ENCODE data around the gene HOXC13.

HOXC13 gene

DNA sequence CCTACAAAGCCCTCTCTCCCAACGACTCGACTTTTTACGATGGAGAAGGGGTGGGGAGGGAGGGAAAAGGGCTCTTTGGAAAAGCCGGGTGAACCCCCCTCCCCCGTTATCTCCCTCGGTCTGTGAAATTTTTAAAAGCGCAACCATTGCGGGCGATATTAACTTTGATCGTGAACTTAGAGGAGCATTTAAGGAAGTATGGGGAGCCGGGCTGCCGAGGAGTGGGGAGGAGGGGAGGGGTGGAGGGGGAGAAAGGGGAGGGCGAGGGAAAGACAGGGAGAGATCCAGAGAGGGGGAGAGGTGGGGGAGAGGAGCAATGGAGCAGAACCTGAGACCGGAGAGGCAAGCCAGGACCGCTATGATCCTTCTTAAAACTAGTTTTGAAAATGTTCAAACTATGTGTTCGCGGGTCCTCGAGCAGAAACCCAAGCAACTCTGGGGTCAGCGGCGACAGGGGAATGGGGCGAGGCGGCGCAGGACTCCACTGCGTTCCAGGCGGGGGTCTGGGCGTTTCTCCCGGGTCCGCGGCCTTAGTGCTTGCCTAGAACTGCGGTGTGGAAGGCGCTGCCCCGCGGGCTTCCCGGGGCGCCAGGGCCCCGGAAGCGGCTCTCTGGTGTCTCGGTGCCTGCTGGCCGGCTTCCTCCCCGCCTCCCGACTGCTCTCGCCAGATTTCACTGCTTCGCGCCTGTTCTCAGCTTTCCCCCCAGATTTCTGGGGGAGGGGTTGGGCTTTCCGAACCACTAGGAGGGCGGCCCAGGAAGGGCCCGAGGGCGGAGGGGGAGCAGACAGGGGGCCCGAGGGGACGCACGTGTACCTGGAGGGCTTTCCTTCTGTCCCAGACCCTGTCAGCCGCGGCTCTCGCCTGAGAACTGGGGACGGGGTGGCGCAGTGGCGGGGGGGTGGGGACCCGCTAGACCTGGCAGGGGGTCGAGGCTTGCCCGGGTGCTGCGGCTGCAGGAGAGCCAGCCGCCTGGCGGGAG is 35.7 kb downstream of the HOXC13 start, which contains the start of gene HOTAIR (continued):
- TF ChIP-seq SP7 (tag by site-specific recombination; IDR thresholded peaks at IDR 0.05) (peak; percentile 55; the same call in 1 of the 2 replicates), GLIS2 (tag by site-specific recombination; IDR thresholded peaks at IDR 0.05) (peak; percentile 93), BCL11B (tag by site-specific recombination; IDR thresholded peaks at IDR 0.05; ENCODE audit: low read depth) (no peak; the same call in 1 of the 2 replicates), ZNF658 (tag by site-specific recombination; IDR thresholded peaks at IDR 0.05) (no peak), ZNF174 (tag by site-specific recombination; IDR thresholded peaks at IDR 0.05) (no peak), ZNF791 (tag by site-specific recombination; IDR thresholded peaks at IDR 0.05) (no peak), HOXA7 (CRISPR knock-in tag; IDR thresholded peaks at IDR 0.05; ENCODE audit: borderline replicate concordance) (no peak), GFI1B (tag by site-specific recombination; IDR thresholded peaks at IDR 0.05) (peak; percentile 89), ZNF391 (tag by site-specific recombination; IDR thresholded peaks at IDR 0.05; ENCODE audit: borderline replicate concordance, low read depth) (no peak), ZNF404 (tag by site-specific recombination; IDR thresholded peaks at IDR 0.05) (no peak), ZNF423 (tag by site-specific recombination; IDR thresholded peaks at IDR 0.05) (peak; percentile 94), ZNF2 (tag by site-specific recombination; IDR thresholded peaks at IDR 0.05) (0 out of 2 replicates have a peak, but pooled peaks have one; percentile 24), ZBTB21 (tag by site-specific recombination; IDR thresholded peaks at IDR 0.05) (no peak), EGR2 (tag by site-specific recombination; IDR thresholded peaks at IDR 0.05; ENCODE audit: low read depth) (no peak), ZNF335 (tag by site-specific recombination; conservative IDR thresholded peaks at IDR 0.05) (peak; percentile 80), ZNF837 (tag by site-specific recombination; IDR thresholded peaks at IDR 0.05) (no peak), BCL11A (tag by site-specific recombination; IDR thresholded peaks at IDR 0.05; ENCODE audit: low read depth) (no peak), ZNF23 (tag by site-specific recombination; IDR thresholded peaks at IDR 0.05; ENCODE audit: borderline replicate concordance) (no peak), ZNF155 (tag by site-specific recombination; IDR thresholded peaks at IDR 0.05) (no peak)
- TF ChIP-seq, protein P1, sequence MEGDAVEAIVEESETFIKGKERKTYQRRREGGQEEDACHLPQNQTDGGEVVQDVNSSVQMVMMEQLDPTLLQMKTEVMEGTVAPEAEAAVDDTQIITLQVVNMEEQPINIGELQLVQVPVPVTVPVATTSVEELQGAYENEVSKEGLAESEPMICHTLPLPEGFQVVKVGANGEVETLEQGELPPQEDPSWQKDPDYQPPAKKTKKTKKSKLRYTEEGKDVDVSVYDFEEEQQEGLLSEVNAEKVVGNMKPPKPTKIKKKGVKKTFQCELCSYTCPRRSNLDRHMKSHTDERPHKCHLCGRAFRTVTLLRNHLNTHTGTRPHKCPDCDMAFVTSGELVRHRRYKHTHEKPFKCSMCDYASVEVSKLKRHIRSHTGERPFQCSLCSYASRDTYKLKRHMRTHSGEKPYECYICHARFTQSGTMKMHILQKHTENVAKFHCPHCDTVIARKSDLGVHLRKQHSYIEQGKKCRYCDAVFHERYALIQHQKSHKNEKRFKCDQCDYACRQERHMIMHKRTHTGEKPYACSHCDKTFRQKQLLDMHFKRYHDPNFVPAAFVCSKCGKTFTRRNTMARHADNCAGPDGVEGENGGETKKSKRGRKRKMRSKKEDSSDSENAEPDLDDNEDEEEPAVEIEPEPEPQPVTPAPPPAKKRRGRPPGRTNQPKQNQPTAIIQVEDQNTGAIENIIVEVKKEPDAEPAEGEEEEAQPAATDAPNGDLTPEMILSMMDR (tag by site-specific recombination; IDR thresholded peaks at IDR 0.05): no peak
- TF ChIP-seq, protein P2, sequence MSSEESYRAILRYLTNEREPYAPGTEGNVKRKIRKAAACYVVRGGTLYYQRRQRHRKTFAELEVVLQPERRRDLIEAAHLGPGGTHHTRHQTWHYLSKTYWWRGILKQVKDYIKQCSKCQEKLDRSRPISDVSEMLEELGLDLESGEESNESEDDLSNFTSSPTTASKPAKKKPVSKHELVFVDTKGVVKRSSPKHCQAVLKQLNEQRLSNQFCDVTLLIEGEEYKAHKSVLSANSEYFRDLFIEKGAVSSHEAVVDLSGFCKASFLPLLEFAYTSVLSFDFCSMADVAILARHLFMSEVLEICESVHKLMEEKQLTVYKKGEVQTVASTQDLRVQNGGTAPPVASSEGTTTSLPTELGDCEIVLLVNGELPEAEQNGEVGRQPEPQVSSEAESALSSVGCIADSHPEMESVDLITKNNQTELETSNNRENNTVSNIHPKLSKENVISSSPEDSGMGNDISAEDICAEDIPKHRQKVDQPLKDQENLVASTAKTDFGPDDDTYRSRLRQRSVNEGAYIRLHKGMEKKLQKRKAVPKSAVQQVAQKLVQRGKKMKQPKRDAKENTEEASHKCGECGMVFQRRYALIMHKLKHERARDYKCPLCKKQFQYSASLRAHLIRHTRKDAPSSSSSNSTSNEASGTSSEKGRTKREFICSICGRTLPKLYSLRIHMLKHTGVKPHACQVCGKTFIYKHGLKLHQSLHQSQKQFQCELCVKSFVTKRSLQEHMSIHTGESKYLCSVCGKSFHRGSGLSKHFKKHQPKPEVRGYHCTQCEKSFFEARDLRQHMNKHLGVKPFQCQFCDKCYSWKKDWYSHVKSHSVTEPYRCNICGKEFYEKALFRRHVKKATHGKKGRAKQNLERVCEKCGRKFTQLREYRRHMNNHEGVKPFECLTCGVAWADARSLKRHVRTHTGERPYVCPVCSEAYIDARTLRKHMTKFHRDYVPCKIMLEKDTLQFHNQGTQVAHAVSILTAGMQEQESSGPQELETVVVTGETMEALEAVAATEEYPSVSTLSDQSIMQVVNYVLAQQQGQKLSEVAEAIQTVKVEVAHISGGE (tag by site-specific recombination; conservative IDR thresholded peaks at IDR 0.05; ENCODE audit: low read depth): peak; percentile 86
- TF ChIP-seq, protein P3, sequence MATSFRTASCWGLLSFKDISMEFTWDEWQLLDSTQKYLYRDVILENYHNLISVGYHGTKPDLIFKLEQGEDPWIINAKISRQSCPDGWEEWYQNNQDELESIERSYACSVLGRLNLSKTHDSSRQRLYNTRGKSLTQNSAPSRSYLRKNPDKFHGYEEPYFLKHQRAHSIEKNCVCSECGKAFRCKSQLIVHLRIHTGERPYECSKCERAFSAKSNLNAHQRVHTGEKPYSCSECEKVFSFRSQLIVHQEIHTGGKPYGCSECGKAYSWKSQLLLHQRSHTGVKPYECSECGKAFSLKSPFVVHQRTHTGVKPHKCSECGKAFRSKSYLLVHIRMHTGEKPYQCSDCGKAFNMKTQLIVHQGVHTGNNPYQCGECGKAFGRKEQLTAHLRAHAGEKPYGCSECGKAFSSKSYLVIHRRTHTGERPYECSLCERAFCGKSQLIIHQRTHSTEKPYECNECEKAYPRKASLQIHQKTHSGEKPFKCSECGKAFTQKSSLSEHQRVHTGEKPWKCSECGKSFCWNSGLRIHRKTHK (tag by site-specific recombination; IDR thresholded peaks at IDR 0.05): no peak
- TF ChIP-seq, protein P4, sequence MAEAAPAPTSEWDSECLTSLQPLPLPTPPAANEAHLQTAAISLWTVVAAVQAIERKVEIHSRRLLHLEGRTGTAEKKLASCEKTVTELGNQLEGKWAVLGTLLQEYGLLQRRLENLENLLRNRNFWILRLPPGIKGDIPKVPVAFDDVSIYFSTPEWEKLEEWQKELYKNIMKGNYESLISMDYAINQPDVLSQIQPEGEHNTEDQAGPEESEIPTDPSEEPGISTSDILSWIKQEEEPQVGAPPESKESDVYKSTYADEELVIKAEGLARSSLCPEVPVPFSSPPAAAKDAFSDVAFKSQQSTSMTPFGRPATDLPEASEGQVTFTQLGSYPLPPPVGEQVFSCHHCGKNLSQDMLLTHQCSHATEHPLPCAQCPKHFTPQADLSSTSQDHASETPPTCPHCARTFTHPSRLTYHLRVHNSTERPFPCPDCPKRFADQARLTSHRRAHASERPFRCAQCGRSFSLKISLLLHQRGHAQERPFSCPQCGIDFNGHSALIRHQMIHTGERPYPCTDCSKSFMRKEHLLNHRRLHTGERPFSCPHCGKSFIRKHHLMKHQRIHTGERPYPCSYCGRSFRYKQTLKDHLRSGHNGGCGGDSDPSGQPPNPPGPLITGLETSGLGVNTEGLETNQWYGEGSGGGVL (tag by site-specific recombination; IDR thresholded peaks at IDR 0.05): peak; percentile 72
- TF ChIP-seq, protein P5, sequence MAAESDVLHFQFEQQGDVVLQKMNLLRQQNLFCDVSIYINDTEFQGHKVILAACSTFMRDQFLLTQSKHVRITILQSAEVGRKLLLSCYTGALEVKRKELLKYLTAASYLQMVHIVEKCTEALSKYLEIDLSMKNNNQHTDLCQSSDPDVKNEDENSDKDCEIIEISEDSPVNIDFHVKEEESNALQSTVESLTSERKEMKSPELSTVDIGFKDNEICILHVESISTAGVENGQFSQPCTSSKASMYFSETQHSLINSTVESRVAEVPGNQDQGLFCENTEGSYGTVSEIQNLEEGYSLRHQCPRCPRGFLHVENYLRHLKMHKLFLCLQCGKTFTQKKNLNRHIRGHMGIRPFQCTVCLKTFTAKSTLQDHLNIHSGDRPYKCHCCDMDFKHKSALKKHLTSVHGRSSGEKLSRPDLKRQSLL (tag by site-specific recombination; IDR thresholded peaks at IDR 0.05): peak; percentile 27; the same call in 1 of the 2 replicates
- TF ChIP-seq, protein P6, sequence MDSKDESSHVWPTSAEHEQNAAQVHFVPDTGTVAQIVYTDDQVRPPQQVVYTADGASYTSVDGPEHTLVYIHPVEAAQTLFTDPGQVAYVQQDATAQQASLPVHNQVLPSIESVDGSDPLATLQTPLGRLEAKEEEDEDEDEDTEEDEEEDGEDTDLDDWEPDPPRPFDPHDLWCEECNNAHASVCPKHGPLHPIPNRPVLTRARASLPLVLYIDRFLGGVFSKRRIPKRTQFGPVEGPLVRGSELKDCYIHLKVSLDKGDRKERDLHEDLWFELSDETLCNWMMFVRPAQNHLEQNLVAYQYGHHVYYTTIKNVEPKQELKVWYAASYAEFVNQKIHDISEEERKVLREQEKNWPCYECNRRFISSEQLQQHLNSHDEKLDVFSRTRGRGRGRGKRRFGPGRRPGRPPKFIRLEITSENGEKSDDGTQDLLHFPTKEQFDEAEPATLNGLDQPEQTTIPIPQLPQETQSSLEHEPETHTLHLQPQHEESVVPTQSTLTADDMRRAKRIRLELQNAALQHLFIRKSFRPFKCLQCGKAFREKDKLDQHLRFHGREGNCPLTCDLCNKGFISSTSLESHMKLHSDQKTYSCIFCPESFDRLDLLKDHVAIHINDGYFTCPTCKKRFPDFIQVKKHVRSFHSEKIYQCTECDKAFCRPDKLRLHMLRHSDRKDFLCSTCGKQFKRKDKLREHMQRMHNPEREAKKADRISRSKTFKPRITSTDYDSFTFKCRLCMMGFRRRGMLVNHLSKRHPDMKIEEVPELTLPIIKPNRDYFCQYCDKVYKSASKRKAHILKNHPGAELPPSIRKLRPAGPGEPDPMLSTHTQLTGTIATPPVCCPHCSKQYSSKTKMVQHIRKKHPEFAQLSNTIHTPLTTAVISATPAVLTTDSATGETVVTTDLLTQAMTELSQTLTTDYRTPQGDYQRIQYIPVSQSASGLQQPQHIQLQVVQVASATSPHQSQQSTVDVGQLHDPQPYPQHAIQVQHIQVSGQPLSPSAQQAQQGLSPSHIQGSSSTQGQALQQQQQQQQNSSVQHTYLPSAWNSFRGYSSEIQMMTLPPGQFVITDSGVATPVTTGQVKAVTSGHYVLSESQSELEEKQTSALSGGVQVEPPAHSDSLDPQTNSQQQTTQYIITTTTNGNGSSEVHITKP (tag by site-specific recombination; IDR thresholded peaks at IDR 0.05): peak; percentile 14; the same call in 1 of the 2 replicates

All from HEK293 (cell line).